GM23338 (cell line): ENCODE results near the gene NAA10. TPM values are rescaled to one million over a fixed set of nuclear protein-coding genes. Genes with fewer than 3 reads are reported as not detected.
A peak's percentile ranks its signal among the peaks of the same experiment; 100 is the strongest.

Experiments used
- ATAC-seq: fragments of 200-7000 bp; cut with Tn5 transposase; 3 replicates; pipeline ENCODE4 v1.9.1; 2020
- DNase-seq: peaks from one replicate; pipeline ENCODE4 v3.0.0-alpha.2; 2015; ENCODE audit warnings: low spot score
- H2AFZ ChIP-seq: fragments of 200-600 bp; sonication (generic); 2 replicates; pipeline ENCODE4 v1.8.0; 2016; ENCODE audit warnings: antibody characterized with exemption, mild to moderate bottlenecking, moderate library complexity
- H3F3A ChIP-seq: fragments of 200-600 bp; sonication (generic); replicated peaks from 2 replicates; pipeline ENCODE4 v1.8.0; 2017; ENCODE audit warnings: antibody characterized with exemption, mixed run types, low read depth
- H3K27ac ChIP-seq: fragments of 200-600 bp; sonication (generic); 2 replicates; pipeline ENCODE4 v1.6.1; 2016; ENCODE audit warnings: low read depth
- H3K27me3 ChIP-seq: fragments of 200-600 bp; sonication (generic); 2 replicates; pipeline ENCODE4 v1.8.0; 2016; ENCODE audit warnings: mild to moderate bottlenecking, mixed run types, moderate library complexity; ENCODE audit not compliant: insufficient read depth
- H3K36me3 ChIP-seq: fragments of 200-600 bp; sonication (generic); 2 replicates; pipeline ENCODE4 v1.8.0; 2016; ENCODE audit warnings: mild to moderate bottlenecking; ENCODE audit not compliant: insufficient read depth
- H3K4me1 ChIP-seq: fragments of 200-600 bp; sonication (generic); 2 replicates; pipeline ENCODE4 v1.8.0; 2016; ENCODE audit warnings: mild to moderate bottlenecking, moderate library complexity; ENCODE audit not compliant: insufficient read depth
- H3K4me2 ChIP-seq: fragments of 200-600 bp; sonication (generic); 2 replicates; pipeline ENCODE4 v1.7.1; 2017; ENCODE audit warnings: mixed run types
- H3K4me3 ChIP-seq: fragments of 200-600 bp; sonication (generic); 2 replicates; pipeline ENCODE4 v1.6.1; 2016; ENCODE audit warnings: mixed run types
- H3K79me2 ChIP-seq: fragments of 200-600 bp; sonication (generic); replicated peaks from 2 replicates; pipeline ENCODE4 v1.8.0; 2017; ENCODE audit warnings: mild to moderate bottlenecking; ENCODE audit not compliant: insufficient read depth
- H3K9me2 ChIP-seq: fragments of 200-600 bp; sonication (generic); 2 replicates; pipeline ENCODE4 v1.8.0; 2017; ENCODE audit not compliant: insufficient read depth
- H4K20me1 ChIP-seq: fragments of 200-600 bp; sonication (generic); replicated peaks from 2 replicates; pipeline ENCODE4 v1.8.0; 2017; ENCODE audit warnings: mild to moderate bottlenecking; ENCODE audit not compliant: insufficient read depth
- H3K27ac Mint-ChIP-seq: 2 replicates; pipeline ENCODE4 v1.8.0; 2020; ENCODE audit warnings: inconsistent platforms, mild to moderate bottlenecking, moderate library complexity, mixed read lengths
- H3K27me3 Mint-ChIP-seq: 3 replicates; pipeline ENCODE4 v1.8.0; 2022; ENCODE audit warnings: low read depth, mild to moderate bottlenecking, moderate library complexity, mixed read lengths, inconsistent platforms; ENCODE audit not compliant: insufficient read depth, poor library complexity
- H3K36me3 Mint-ChIP-seq: 3 replicates; pipeline ENCODE4 v1.8.0; 2021; ENCODE audit warnings: low read depth, mild to moderate bottlenecking, inconsistent platforms, moderate library complexity, mixed read lengths
- H3K4me1 Mint-ChIP-seq: 3 replicates; pipeline ENCODE4 v1.8.0; 2020; ENCODE audit warnings: mild to moderate bottlenecking, inconsistent platforms, mixed read lengths
- H3K4me3 Mint-ChIP-seq: 3 replicates; pipeline ENCODE4 v1.8.0; 2021; ENCODE audit warnings: moderate library complexity, mild to moderate bottlenecking, inconsistent platforms, mixed read lengths
- H3K9me3 Mint-ChIP-seq: 3 replicates; pipeline ENCODE4 v1.8.0; 2020; ENCODE audit warnings: moderate library complexity, mild to moderate bottlenecking, inconsistent platforms, mixed read lengths
- CTCF ChIP-seq, 2 experiments: fragments of 200-600 bp in 1 of 2; sonication (generic) in 1 of 2; conservative IDR thresholded peaks; 2 replicates each; pipeline versions ENCODE4 v1.5.1 to v1.6.1; 2016 to 2017; ENCODE audit warnings: antibody characterized with exemption in 2 of 2, low read depth in 2 of 2, mild to moderate bottlenecking in 2 of 2, moderate library complexity in 1 of 2
- EZH2 ChIP-seq: fragments of 200-600 bp; sonication (generic); IDR thresholded peaks from one replicate; pipeline ENCODE4 v1.8.0; 2017; ENCODE audit warnings: antibody characterized with exemption, mild to moderate bottlenecking, low read depth; ENCODE audit not compliant: unreplicated experiment
- EZH2phosphoT487 ChIP-seq: fragments of 200-600 bp; sonication (generic); IDR thresholded peaks from one replicate; pipeline ENCODE4 v1.8.1; 2018; ENCODE audit warnings: antibody characterized with exemption; ENCODE audit not compliant: unreplicated experiment
- ZNF331 ChIP-seq: fragments of 250-450 bp; sonication (Bioruptor Pico); IDR thresholded peaks from 2 replicates; pipeline ENCODE4 v1.5.0; 2020; ENCODE audit warnings: low read depth, mild to moderate bottlenecking, moderate library complexity
- ZNF462 ChIP-seq: fragments of 250-450 bp; sonication (Bioruptor Pico); IDR thresholded peaks from 2 replicates; pipeline ENCODE4 v1.5.0; 2020; ENCODE audit warnings: mild to moderate bottlenecking, moderate library complexity
- polyA plus RNA-seq: library from polyadenylated mRNA; unstranded; fragments of >200 nt; fragmentation: Nextera tagmentation; extraction: Ambion mirVana; gene quantifications from 2 replicates; pipeline ENCODE4 v1.2.1, GENCODE V29; 2016
- total RNA-seq: library from RNA; depleted of rRNA; stranded (reverse); fragments of >200 nt; shearing (Covaris generic); gene quantifications from 2 replicates; pipeline ENCODE4 v1.2.3, GENCODE V29; 2014

The NAA10 gene
- total and polyA plus RNA-seq, 2 experiments from 2014 or later: 136 to 145 TPM

- TF ChIP-seq ZNF462 (CRISPR knock-in tag): no peak
Measured at GRCh38 chrX:153884136-153884535, 50.7 kb downstream of the NAA10 start (continued).

- no peak overlapping the region for H3K4me3 ChIP-seq
- no peaks in the 10 kb centered on the region for H4K20me1 ChIP-seq
- no peaks in the 10 kb centered on the region for H3K79me2 ChIP-seq
- Mint-ChIP-seq H3K9me3 (no peaks in the 10 kb centered on the region), H3K27ac (no peak overlapping the region), H3K4me3 (no peak overlapping the region), H3K27me3 (peaks cover 13% of the 10 kb centered on the region), H3K36me3 (no peaks in the 10 kb centered on the region; the same call in 2 of the 3 replicates), H3K4me1 (peaks cover 40% of the 10 kb centered on the region)
- no peak overlapping the region for H2AFZ ChIP-seq
- no peak overlapping the region for H3K27ac ChIP-seq
- H3K4me2 ChIP-seq: peak overlapping the region; percentile 60; the same call in 1 of the 2 replicates
- peaks cover 20% of the 10 kb centered on the region; the same call in 1 of the 2 replicates for H3K4me1 ChIP-seq
- DNase-seq (peak; percentile 38), ATAC-seq (peak; percentile 2)
- no peaks in the 10 kb centered on the region for H3F3A ChIP-seq
- no peaks in the 10 kb centered on the region for H3K36me3 ChIP-seq
- no peaks in the 10 kb centered on the region for H3K9me2 ChIP-seq
- TF ChIP-seq CTCF (conservative IDR thresholded peaks at IDR 0.05; ENCODE audit: low read depth in 2 of 2) (no peak), ZNF331 (CRISPR knock-in tag) (no peak), EZH2 (no peak), EZH2phosphoT487 (no peak), ZNF462 (CRISPR knock-in tag) (no peak)
- no peaks in the 10 kb centered on the region; the same call in 1 of the 2 replicates for H3K27me3 ChIP-seq
Measured at GRCh38 chrX:153883163-153883843, 51.5 kb downstream of the NAA10 start.
